ENCODE results near the gene IL12A.

The IL12A gene

DNA sequence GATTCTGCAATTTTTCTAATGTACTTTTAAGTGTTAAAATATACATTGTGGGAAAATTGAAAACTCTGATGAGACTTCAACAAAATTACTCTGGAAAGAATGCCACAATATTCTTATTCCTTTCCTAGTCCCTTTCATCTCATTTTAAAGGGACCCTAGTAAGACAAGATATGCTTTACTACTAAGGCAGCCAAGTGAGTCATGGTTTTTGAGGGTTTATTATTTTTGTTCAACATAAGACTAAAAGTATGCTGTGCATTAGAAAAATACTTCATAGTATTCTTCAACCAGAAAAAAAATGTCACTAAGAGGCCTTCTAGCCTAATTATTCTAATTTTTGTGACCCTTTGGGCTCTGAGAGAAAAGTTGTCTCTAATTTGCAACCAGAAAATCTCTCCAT lies 7.4 kb downstream of the IL12A start:
- no peaks in the 10 kb centered on the region for H3K27me3 ChIP-seq (ENCODE audit: insufficient read depth, poor library complexity, severe bottlenecking)
- H3K4me1 ChIP-seq (ENCODE audit: insufficient read depth, poor library complexity, severe bottlenecking): no peaks in the 10 kb centered on the region
- H3K9me3 ChIP-seq (ENCODE audit: severe bottlenecking): no peaks in the 10 kb centered on the region
- ATAC-seq (ENCODE audit: low read depth) (no peak), DNase-seq (ENCODE audit: low spot score) (no peak)
- H3K27ac ChIP-seq (ENCODE audit: poor library complexity, severe bottlenecking): no peak overlapping the region
- no peaks in the 10 kb centered on the region for H3K36me3 ChIP-seq (ENCODE audit: low read depth)
- TF ChIP-seq, protein P1, sequence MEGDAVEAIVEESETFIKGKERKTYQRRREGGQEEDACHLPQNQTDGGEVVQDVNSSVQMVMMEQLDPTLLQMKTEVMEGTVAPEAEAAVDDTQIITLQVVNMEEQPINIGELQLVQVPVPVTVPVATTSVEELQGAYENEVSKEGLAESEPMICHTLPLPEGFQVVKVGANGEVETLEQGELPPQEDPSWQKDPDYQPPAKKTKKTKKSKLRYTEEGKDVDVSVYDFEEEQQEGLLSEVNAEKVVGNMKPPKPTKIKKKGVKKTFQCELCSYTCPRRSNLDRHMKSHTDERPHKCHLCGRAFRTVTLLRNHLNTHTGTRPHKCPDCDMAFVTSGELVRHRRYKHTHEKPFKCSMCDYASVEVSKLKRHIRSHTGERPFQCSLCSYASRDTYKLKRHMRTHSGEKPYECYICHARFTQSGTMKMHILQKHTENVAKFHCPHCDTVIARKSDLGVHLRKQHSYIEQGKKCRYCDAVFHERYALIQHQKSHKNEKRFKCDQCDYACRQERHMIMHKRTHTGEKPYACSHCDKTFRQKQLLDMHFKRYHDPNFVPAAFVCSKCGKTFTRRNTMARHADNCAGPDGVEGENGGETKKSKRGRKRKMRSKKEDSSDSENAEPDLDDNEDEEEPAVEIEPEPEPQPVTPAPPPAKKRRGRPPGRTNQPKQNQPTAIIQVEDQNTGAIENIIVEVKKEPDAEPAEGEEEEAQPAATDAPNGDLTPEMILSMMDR (IDR thresholded peaks at IDR 0.05; ENCODE audit: poor library complexity, severe bottlenecking): no peak
- no peak overlapping the region for H3K4me3 ChIP-seq (ENCODE audit: severe bottlenecking)

DNA sequence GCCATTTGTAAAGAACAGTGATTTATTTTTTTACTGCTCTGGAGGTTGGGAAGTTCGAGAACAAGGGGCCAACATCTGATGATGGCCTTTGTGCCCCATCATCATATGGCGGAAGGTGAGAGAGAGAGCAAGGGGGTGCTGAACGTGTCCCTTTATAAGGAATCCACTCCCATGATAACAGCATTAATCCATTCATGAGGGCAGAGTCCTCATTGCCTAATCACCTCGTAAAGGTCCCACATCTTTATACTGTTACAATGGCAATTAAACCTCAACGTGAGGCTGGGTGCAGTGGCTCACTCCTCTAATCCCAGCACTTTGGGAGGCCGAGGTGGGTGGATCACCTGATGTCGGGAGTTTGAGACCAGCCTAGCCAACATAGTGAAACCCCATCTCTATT lies 8.3 kb downstream of the IL12A start:
- no peak for ATAC-seq (ENCODE audit: low read depth)
- Histone ChIP-seq H3K36me3 (ENCODE audit: low read depth) (no peaks in the 10 kb centered on the region), H3K4me3 (ENCODE audit: severe bottlenecking) (no peak overlapping the region), H3K27ac (ENCODE audit: poor library complexity, severe bottlenecking) (no peak overlapping the region), H3K4me1 (ENCODE audit: insufficient read depth, poor library complexity, severe bottlenecking) (no peaks in the 10 kb centered on the region), H3K27me3 (ENCODE audit: insufficient read depth, poor library complexity, severe bottlenecking) (no peaks in the 10 kb centered on the region), H3K9me3 (ENCODE audit: severe bottlenecking) (no peaks in the 10 kb centered on the region)
- DNase-seq (ENCODE audit: low spot score): no peak
- TF ChIP-seq, protein P1 (IDR thresholded peaks at IDR 0.05; ENCODE audit: poor library complexity, severe bottlenecking): no peak

DNA sequence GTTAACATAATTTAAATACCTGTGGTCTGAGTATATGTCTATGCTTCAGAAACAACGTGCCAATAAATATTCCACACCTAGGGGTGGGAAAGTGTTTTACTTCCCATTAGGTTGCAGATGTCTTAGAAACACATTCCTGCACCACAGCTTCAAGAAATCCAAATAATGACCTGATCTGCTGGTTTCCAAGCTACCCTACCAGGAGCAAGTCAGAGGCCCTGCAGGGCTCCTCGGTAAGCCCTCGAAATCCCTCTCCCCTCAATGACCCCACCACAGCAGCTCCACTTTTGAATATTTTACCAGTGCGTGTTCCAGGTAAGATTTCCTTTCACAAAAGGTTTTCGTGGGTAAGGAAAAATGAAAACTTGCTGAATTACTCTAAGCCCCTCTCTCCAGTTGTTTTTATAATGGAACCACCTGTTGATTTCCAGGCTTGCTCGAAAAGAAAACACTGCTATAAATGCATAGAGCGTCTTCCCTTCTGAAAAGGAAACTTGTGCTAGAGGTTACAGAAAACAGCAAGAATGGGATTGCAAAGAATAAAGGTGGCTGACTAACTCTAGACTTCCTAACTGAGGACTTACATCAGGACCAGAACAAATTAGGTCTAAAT lies 12.6 kb downstream of the IL12A start:
- no peaks in the 10 kb centered on the region for H3K36me3 ChIP-seq (ENCODE audit: low read depth)
- TF ChIP-seq, protein P1 (IDR thresholded peaks at IDR 0.05; ENCODE audit: poor library complexity, severe bottlenecking): no peak
- no peak overlapping the region for H3K27ac ChIP-seq (ENCODE audit: poor library complexity, severe bottlenecking)
- no peaks in the 10 kb centered on the region for H3K4me1 ChIP-seq (ENCODE audit: insufficient read depth, poor library complexity, severe bottlenecking)
- no peak overlapping the region for H3K4me3 ChIP-seq (ENCODE audit: severe bottlenecking)
- H3K27me3 ChIP-seq (ENCODE audit: insufficient read depth, poor library complexity, severe bottlenecking): no peaks in the 10 kb centered on the region
- ATAC-seq (ENCODE audit: low read depth): no peak
- no peak for DNase-seq (ENCODE audit: low spot score)
- H3K9me3 ChIP-seq (ENCODE audit: severe bottlenecking): no peaks in the 10 kb centered on the region

DNA sequence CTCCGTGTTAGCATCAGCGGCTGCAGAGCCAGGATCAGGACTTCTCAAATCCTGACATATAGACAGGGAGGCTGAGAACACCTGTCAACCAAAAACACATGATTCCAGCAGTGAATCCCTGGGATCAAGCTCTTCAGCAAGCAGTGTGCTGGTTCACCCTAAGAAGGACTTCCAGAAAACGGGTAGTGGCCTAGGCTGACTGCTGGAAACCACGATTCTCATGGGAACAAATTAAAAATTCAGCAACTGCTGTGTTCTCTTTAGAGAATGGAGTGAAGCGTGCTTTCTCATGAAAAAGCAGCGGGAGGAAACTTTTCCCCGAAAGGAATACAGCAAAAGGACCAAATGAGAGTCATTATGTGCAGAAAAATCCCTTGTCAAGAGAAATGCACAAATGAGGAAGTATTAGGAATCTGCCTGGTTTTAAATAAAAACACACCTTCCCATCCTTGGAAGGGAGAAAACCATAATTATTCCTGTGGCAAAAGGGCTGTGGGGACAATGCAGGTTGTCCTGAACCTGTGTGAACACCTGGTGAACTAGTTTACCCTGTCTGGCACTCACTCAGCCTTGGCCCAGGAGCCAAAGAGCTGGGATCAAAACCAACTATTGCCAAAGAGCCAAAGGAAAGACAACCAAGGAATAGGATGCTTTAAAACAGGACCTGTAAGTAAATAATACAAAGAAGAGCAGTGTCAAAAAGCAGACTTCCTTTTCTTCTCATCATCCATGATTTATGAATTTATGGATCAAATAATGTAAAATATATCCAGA lies 13.4 kb downstream of the IL12A start:
- H3K4me1 ChIP-seq (ENCODE audit: insufficient read depth, poor library complexity, severe bottlenecking): no peaks in the 10 kb centered on the region
- H3K4me3 ChIP-seq (ENCODE audit: severe bottlenecking): no peak overlapping the region
- H3K27me3 ChIP-seq (ENCODE audit: insufficient read depth, poor library complexity, severe bottlenecking): no peaks in the 10 kb centered on the region
- TF ChIP-seq, protein P1 (IDR thresholded peaks at IDR 0.05; ENCODE audit: poor library complexity, severe bottlenecking): no peak
- ATAC-seq (ENCODE audit: low read depth): no peak
- no peak overlapping the region for H3K27ac ChIP-seq (ENCODE audit: poor library complexity, severe bottlenecking)
- no peak for DNase-seq (ENCODE audit: low spot score)
- H3K36me3 ChIP-seq (ENCODE audit: low read depth): no peaks in the 10 kb centered on the region
- H3K9me3 ChIP-seq (ENCODE audit: severe bottlenecking): no peaks in the 10 kb centered on the region

All from RWPE2 (cell line).